ENCODE measurements around the gene TMEM269. TPM values are rescaled to one million over a fixed set of nuclear protein-coding genes. Genes with fewer than 3 reads are reported as not detected.

TMEM269 gene
- total RNA-seq, 2 donors from 2014 or later, result not detected

- Histone ChIP-seq H3K27me3 (no peaks in the 10 kb centered on the region), H3K27ac (no peak overlapping the region), H3K36me3 (peaks cover 31% of the 10 kb centered on the region), H3K4me1 (peaks cover 0 to under 1% of the 10 kb centered on the region in 2 donors), H3K9me3 (no peaks in the 10 kb centered on the region), H3K4me3 (no peak overlapping the region)
- DNase-seq (ENCODE audit: low spot score), result no peak
- TF ChIP-seq, protein P1, sequence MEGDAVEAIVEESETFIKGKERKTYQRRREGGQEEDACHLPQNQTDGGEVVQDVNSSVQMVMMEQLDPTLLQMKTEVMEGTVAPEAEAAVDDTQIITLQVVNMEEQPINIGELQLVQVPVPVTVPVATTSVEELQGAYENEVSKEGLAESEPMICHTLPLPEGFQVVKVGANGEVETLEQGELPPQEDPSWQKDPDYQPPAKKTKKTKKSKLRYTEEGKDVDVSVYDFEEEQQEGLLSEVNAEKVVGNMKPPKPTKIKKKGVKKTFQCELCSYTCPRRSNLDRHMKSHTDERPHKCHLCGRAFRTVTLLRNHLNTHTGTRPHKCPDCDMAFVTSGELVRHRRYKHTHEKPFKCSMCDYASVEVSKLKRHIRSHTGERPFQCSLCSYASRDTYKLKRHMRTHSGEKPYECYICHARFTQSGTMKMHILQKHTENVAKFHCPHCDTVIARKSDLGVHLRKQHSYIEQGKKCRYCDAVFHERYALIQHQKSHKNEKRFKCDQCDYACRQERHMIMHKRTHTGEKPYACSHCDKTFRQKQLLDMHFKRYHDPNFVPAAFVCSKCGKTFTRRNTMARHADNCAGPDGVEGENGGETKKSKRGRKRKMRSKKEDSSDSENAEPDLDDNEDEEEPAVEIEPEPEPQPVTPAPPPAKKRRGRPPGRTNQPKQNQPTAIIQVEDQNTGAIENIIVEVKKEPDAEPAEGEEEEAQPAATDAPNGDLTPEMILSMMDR (IDR thresholded peaks at IDR 0.05), result no peak
These were observed 5.1 kb upstream of the TMEM269 start for GRCh38 chr1:42779725-42780124.

- Histone ChIP-seq H3K4me3 (no peak overlapping the region), H3K4me1 (peaks cover 0 to 5% of the 10 kb centered on the region in 2 donors), H3K27me3 (no peaks in the 10 kb centered on the region), H3K27ac (no peak overlapping the region), H3K9me3 (no peaks in the 10 kb centered on the region), H3K36me3 (peaks cover 27% of the 10 kb centered on the region)
- DNase-seq (ENCODE audit: low spot score), result no peak
- TF ChIP-seq, protein P1 (IDR thresholded peaks at IDR 0.05), result no peak
These were observed 4.6 kb upstream of the TMEM269 start for GRCh38 chr1:42780176-42780575.

- TF ChIP-seq, protein P1 (IDR thresholded peaks at IDR 0.05), result no peak
- H3K36me3 ChIP-seq, result no peaks in the 10 kb centered on the region
- H3K27ac ChIP-seq, result no peak overlapping the region
- peaks cover 0 to 8% of the 10 kb centered on the region in 2 donors for H3K4me1 ChIP-seq
- H3K27me3 ChIP-seq, result no peaks in the 10 kb centered on the region
- H3K9me3 ChIP-seq, result no peaks in the 10 kb centered on the region
- DNase-seq (ENCODE audit: low spot score), result no peak
- H3K4me3 ChIP-seq, result no peak overlapping the region
These were observed 1.7 kb upstream of the TMEM269 start for GRCh38 chr1:42783092-42783491.

GRCh38 chr1:42784547-42784945 lies 245 bp upstream of the TMEM269 start:
- H3K4me1 ChIP-seq, result peaks cover 0 to 8% of the 10 kb centered on the region in 2 donors
- H3K36me3 ChIP-seq, result no peaks in the 10 kb centered on the region
- peak overlapping the region in 1 of 2 donors; percentile 53 for H3K4me3 ChIP-seq
- DNase-seq (ENCODE audit: low spot score), result no peak
- no peaks in the 10 kb centered on the region for H3K27me3 ChIP-seq
- TF ChIP-seq, protein P1 (IDR thresholded peaks at IDR 0.05), result no peak
- H3K9me3 ChIP-seq, result no peaks in the 10 kb centered on the region
- no peak overlapping the region for H3K27ac ChIP-seq

DNA sequence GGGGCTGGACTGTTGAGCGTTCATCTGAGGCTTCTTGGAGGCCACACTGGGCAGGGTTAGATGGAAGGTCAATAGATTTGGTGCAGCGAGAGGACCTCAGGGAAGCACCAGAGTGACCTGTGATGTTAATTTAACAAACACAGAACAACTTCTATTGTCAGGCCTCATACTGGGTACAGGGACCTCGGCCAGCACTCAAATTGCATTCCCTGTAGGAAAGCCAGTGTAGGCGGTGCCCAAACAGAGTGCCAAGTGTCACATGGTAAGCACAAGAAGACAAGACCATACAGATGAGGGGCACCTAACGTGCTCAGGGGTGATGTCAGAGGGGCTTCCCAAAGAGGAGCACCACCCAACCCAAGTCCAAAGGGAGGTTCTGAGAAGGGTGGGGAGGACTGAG lies 1.3 kb downstream of the TMEM269 start:
- no peaks in the 10 kb centered on the region for H3K9me3 ChIP-seq

GRCh38 chr1:42788021-42788420 lies 3.2 kb downstream of the TMEM269 start:
- TF ChIP-seq, protein P1 (IDR thresholded peaks at IDR 0.05), result no peak
- no peaks in the 10 kb centered on the region for H3K9me3 ChIP-seq
- H3K4me3 ChIP-seq, result no peak overlapping the region
- H3K27me3 ChIP-seq, result no peaks in the 10 kb centered on the region
- no peak for DNase-seq (ENCODE audit: low spot score)
- peaks cover 0 to 8% of the 10 kb centered on the region in 2 donors for H3K4me1 ChIP-seq
- H3K27ac ChIP-seq, result no peak overlapping the region
- no peaks in the 10 kb centered on the region for H3K36me3 ChIP-seq

More for the DNA sequence above, 1.3 kb downstream of the TMEM269 start:
- H3K4me1 ChIP-seq, result peaks cover 0 to 8% of the 10 kb centered on the region in 2 donors
- H3K27ac ChIP-seq, result no peak overlapping the region
- TF ChIP-seq, protein P1 (IDR thresholded peaks at IDR 0.05), result no peak
- H3K36me3 ChIP-seq, result no peaks in the 10 kb centered on the region
- no peak overlapping the region for H3K4me3 ChIP-seq
- DNase-seq (ENCODE audit: low spot score), result no peak
- H3K27me3 ChIP-seq, result no peaks in the 10 kb centered on the region
